ENCODE results near the gene CTNNBL1. TPM values are rescaled to one million over a fixed set of nuclear protein-coding genes. Genes with fewer than 3 reads are reported as not detected.

Gene CTNNBL1
- total RNA-seq, 1 experiment from 2014 or later = 55.4 TPM

DNA sequence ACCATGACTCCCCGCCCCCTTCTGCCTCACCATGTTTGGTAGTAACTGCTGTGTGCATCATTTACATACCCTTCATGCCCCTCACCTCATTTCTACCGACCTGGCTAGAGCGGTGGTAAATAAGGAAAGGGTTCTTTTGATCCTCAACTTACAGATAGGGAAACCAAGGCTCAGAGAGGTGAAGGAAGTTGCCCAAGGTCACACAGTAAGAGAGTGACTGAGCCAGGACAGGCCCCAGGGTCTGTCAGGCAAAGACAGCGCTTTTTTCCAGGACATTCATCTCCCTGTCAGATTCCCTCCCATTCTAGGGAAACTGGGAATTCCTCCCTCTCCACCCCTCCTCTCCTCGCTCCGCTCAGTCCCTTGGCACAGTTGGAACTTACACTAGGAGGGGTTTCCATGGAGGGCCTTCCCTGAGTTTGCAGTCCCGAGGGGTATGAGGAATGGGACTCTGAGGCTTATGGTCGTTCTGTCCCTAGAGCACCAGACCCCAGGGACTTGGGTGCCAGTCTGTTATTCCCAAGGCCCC is 211.1 kb downstream of the CTNNBL1 start:
- ChIA-PET POLR2A (no interaction called here), CTCF (no interaction called here), RAD21 (ENCODE audit: low non-redundant PET in 1 of 2, low total read pairs in 2 of 2, uncharacterized antibody in 2 of 2, unreplicated experiment in 2 of 2) (no interaction called here)
- no peak overlapping the region for H3K4me3 ChIP-seq (replicated peaks in 1 of 2; ENCODE audit: low read depth in 1 of 2, low read length in 2 of 2)
- intact Hi-C loops (cut with micrococcal nuclease) = no loop called here
- H3K9ac ChIP-seq (ENCODE audit: low read length) = no peak overlapping the region
- BruUV-seq (replicated peaks) = no TSS peak
- no peaks in the 10 kb centered on the region for H3K36me3 ChIP-seq (ENCODE audit: control insufficient read depth in 1 of 2, insufficient read depth in 2 of 2, low read length in 2 of 2)
- peaks cover 7% of the 10 kb centered on the region for H3K27me3 ChIP-seq (ENCODE audit: insufficient read depth, low read length)
- H3K9me3 ChIP-seq (ENCODE audit: control insufficient read depth in 1 of 2, insufficient read depth in 1 of 2, low read depth in 1 of 2, low read length in 2 of 2) = no peaks in the 10 kb centered on the region
- H3K4me2 ChIP-seq (ENCODE audit: low read length) = no peak overlapping the region
- H3K9me2 ChIP-seq (ENCODE audit: insufficient read depth) = no peaks in the 10 kb centered on the region
- DNase-seq (ENCODE audit: low read depth, low spot score) = no peak
- no peaks in the 10 kb centered on the region for H3K79me2 ChIP-seq (ENCODE audit: insufficient read depth, low read length)
- TF ChIP-seq, protein P1, sequence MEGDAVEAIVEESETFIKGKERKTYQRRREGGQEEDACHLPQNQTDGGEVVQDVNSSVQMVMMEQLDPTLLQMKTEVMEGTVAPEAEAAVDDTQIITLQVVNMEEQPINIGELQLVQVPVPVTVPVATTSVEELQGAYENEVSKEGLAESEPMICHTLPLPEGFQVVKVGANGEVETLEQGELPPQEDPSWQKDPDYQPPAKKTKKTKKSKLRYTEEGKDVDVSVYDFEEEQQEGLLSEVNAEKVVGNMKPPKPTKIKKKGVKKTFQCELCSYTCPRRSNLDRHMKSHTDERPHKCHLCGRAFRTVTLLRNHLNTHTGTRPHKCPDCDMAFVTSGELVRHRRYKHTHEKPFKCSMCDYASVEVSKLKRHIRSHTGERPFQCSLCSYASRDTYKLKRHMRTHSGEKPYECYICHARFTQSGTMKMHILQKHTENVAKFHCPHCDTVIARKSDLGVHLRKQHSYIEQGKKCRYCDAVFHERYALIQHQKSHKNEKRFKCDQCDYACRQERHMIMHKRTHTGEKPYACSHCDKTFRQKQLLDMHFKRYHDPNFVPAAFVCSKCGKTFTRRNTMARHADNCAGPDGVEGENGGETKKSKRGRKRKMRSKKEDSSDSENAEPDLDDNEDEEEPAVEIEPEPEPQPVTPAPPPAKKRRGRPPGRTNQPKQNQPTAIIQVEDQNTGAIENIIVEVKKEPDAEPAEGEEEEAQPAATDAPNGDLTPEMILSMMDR (IDR thresholded peaks at IDR 0.05 in 2 of 3, conservative IDR thresholded peaks at IDR 0.05 in 1 of 3; ENCODE audit: borderline replicate concordance in 1 of 3, insufficient read depth in 1 of 3, low read depth in 2 of 3, low read length in 2 of 3) = no peak
- TF ChIP-seq JUND (IDR thresholded peaks at IDR 0.05) (no peak), ELF1 (IDR thresholded peaks at IDR 0.05; ENCODE audit: borderline replicate concordance, low read depth) (no peak)
- H2AFZ ChIP-seq (ENCODE audit: low read depth, low read length, poor library complexity, severe bottlenecking) = no peak overlapping the region
- H4K20me1 ChIP-seq (ENCODE audit: insufficient read depth) = no peaks in the 10 kb centered on the region
- H3K27ac ChIP-seq (ENCODE audit: low read depth, low read length) = no peak overlapping the region
- no peak for ATAC-seq
- peaks cover 0 to 2% of the 10 kb centered on the region in 2 experiments; a peak in 2 of 4 replicates for H3K4me1 ChIP-seq (ENCODE audit: control insufficient read depth in 1 of 2, insufficient read depth in 2 of 2, low read length in 2 of 2)

- Histone ChIP-seq H4K20me1 (ENCODE audit: insufficient read depth) (no peaks in the 10 kb centered on the region), H3K4me2 (ENCODE audit: low read length) (no peak overlapping the region), H3K9me2 (ENCODE audit: insufficient read depth) (no peaks in the 10 kb centered on the region), H3K27me3 (ENCODE audit: insufficient read depth, low read length) (peaks cover 4% of the 10 kb centered on the region; the same call in 1 of the 2 replicates), H3K27ac (ENCODE audit: low read depth, low read length) (no peak overlapping the region), H3K4me1 (ENCODE audit: control insufficient read depth in 1 of 2, insufficient read depth in 2 of 2, low read length in 2 of 2) (peaks cover 0 to 2% of the 10 kb centered on the region in 2 experiments; a peak in 2 of 4 replicates), H3K36me3 (ENCODE audit: control insufficient read depth in 1 of 2, insufficient read depth in 2 of 2, low read length in 2 of 2) (no peaks in the 10 kb centered on the region), H3K4me3 (replicated peaks in 1 of 2; ENCODE audit: low read depth in 1 of 2, low read length in 2 of 2) (no peak overlapping the region), H3K79me2 (ENCODE audit: insufficient read depth, low read length) (no peaks in the 10 kb centered on the region), H2AFZ (ENCODE audit: low read depth, low read length, poor library complexity, severe bottlenecking) (no peak overlapping the region), H3K9ac (ENCODE audit: low read length) (no peak overlapping the region), H3K9me3 (ENCODE audit: control insufficient read depth in 1 of 2, insufficient read depth in 1 of 2, low read depth in 1 of 2, low read length in 2 of 2) (no peaks in the 10 kb centered on the region)
- ATAC-seq (no peak), DNase-seq (ENCODE audit: low read depth, low spot score) (no peak)
- BruUV-seq (replicated peaks) = no TSS peak
- POLR2A ChIA-PET = no interaction called here
- RAD21 ChIA-PET (ENCODE audit: low non-redundant PET in 1 of 2, low total read pairs in 2 of 2, uncharacterized antibody in 2 of 2, unreplicated experiment in 2 of 2) = no interaction called here
- intact Hi-C loops (cut with micrococcal nuclease) = no loop called here
- TF ChIP-seq TCF7L2 (IDR thresholded peaks at IDR 0.05; ENCODE audit: borderline replicate concordance, extremely low read depth, insufficient read depth, insufficient read length) (no peak), RAD21 (IDR thresholded peaks at IDR 0.05; ENCODE audit: low read depth) (no peak), POLR2A (IDR thresholded peaks at IDR 0.05; ENCODE audit: borderline replicate concordance, extremely low read depth, insufficient read depth, insufficient read length) (no peak)
- CTCF ChIA-PET = no interaction called here
These were observed 212.1 kb downstream of the CTNNBL1 start for GRCh38 chr20:37905671-37906613.

Data from HCT116 (cell line).